ENCODE data around the gene CDH8.

- no peak for TF ChIP-seq CTCF (IDR thresholded peaks at IDR 0.05; ENCODE audit: low read length)
- TF ChIP-seq EZH2phosphoT487 (IDR thresholded peaks at IDR 0.05; ENCODE audit: low read length): no peak
Observed at GRCh38 chr16:61726125-61726524, 310.1 kb downstream of the CDH8 start.
